ENCODE data around the gene HOXB5.

Gene HOXB5

GRCh38 chr17:48589060-48589830, 4.3 kb downstream of the HOXB5 start:
- no peak for DNase-seq

- no peak for DNase-seq
Measured at GRCh38 chr17:48588528-48588927, 5.1 kb downstream of the HOXB5 start.

GRCh38 chr17:48588074-48588415, 5.5 kb downstream of the HOXB5 start:
- no peak for DNase-seq

DNA sequence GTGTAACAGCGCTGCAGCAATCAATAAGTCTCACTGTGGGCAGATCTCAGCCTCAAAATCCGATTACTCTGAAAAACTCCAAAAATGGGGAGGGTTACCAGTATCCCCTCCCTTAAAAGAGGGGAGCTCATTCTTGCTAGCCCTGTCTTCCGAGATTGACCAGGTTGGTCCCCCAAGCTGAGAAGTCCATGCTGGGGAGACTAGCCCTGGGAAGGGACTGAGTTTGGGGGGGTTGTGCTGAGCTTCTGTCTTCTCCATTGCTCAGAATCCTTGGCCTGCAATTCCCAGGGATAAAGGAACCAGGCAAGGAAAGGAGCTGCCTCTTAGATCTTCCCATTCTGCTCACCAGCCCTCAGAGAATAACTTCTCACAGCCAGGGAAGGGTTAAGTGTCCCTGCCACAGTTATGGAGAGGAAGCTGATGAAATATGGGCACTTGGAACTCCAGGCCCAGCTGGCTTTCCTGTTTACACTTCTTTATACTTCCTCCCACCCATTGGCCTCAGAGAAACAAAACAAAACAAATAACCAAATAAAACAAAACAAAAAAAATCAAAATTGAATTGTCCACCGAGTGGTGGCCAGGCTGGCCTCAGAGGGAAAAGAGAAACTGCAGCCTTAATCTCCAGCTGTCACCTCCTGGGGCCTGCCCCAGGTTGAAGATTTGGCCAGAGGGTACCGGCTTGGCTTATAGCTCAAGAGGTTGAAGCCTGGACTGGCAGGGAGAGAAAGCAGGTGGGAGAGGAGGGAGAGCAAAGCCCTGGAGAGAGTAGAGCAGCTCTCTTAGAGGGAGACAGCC, 6.1 kb downstream of the HOXB5 start:
- no peak for DNase-seq

DNA sequence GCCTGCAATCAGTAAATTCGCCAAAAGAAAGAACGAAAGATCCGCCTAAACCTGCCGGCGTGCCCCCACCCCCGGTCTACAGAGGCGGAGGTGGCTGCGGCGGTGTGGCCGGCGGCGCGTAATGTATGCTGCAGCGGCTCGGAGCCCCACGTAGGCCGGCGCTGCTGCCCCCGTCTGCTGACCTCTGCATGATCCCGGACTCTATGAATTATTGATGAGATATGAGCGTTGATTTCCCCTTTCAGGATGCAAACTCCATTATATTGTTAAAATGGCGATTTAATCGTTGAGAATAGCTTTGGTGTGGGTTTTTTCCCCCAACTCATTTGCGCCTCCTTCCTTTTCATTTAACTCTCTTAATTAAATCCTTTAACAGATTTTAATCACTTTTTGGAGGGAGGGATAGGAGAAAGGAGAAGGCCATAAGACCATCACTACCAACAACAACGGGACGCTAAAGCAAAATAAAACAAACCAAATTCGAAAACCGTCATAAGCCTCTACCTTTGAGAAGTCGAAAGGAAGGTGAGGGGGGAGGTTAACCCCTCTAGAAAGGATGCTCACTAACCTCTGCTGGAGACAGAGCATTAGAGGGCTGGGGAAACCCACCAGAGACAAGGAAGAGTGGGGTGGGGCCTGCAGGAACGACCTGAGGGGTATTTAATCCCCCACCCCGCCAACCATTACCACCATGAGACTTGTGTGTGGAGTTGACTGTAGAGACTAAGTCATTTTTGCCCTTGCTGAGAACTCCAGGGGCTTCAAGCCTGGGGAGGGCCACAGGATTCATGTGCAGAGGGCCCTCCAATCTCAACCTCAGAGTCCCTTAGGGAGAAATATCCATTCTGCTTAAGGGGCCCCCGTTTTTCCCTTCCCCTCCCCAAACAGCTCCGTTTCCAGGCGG, 7.0 kb downstream of the HOXB5 start:
- no peak for DNase-seq

DNA sequence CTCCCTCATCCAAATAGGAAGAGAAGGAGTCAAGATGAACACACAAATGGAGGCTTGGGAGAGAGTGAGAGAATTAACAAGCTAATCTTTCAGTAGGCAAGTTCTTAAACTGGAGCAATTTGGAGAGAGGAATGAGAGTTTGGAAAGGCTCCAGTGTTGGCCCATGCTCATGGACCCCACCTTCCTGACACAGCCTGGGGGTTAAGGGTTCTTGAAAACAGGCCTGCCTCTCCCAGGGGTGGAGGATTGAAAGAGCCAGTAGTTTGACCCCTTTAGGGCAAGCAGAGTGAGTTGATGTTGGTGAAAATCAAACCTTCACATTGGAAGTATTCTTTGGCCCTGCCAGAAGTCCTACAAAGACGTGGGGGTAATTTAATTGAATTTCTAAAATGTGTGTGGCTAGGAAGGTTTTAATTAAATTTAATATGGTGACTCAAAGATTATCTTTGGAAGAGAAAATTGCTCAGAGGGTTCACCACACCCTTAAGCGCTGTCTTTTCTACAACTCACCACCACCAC, 9.3 kb downstream of the HOXB5 start:
- DNase-seq: no peak

DNA sequence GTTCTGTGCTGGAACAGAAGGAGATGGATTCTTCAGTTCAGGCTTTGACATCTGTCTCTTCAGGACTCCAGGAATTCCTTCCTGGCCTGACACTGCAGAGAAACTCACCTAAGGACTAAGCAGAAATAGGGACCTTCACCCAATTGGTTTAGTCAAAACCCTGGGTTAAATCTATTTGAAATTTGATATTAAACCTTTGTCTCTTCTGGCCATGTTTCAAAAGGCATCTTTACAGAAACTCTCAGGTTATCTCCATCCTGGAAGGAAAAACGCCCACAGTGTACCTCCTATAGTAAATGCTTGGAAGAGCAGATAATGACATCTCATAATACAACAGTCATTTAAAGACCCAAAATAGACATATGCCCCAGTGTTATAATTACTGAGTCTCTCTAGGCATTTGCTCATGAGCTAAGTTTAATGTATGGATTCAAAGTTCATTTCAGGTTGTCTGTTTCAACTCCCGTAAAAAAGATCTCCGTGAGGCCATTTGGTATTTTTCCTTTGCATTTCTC, 9.8 kb downstream of the HOXB5 start:
- no peak for DNase-seq

- DNase-seq: no peak
Measured at GRCh38 chr17:48582750-48583069, 10.9 kb downstream of the HOXB5 start.

GRCh38 chr17:48579760-48580554, 13.6 kb downstream of the HOXB5 start:
- no peak for DNase-seq

DNA sequence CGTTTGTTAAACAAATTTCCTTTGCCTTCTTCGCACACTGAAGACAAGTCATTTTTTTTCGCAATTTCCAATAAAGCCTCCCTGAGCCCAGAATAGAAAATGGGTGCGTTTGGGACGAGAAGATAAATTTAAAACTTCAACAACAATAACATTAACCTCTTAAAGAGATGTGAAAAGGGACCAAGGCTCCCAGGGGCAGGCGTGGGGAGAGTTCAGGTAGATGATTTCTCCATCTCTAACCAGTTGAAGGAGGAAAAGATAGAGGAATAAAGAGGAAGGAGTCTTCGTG, 14.2 kb downstream of the HOXB5 start:
- DNase-seq: no peak

DNA sequence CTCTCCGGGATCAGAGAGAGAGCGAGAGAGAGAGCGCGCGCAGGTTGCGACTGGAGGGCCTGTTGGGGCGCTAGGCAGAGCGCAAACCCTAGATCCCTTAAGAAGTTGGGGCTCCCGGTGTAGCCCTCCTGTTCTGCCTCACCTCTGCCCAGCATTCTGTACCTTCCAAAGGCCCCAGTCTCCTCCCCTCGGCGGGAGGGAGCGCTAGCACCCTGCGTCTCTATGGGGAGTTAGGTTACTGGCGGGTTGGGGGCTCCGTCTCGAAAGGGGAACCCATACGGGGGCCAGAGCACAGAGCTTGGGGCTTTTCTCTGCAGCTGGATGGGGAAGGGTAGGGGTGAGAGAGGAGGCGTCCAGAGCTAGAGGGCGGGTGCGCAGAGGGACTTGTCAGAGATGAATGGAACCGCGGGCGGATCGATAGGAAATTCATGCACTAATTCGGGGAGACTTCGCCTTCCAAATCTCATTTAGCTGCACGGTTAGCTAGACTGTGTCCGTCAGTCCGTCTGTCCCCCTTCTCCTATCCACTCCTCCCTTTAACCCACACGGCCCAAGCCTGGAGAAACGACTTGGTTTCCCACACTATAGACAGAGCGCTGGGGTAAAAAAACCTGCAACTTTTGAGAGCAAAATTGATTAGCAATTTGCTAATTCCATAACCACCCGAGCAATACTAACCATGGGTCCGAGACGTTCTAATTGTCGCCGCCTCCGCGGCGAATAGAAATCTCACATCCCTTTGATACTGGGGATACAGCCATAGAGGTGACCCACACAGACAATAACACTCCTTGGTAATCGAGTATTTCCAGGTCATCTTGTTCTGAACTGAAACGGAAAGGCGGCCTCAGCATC, 14.7 kb downstream of the HOXB5 start:
- no peak for DNase-seq

DNA sequence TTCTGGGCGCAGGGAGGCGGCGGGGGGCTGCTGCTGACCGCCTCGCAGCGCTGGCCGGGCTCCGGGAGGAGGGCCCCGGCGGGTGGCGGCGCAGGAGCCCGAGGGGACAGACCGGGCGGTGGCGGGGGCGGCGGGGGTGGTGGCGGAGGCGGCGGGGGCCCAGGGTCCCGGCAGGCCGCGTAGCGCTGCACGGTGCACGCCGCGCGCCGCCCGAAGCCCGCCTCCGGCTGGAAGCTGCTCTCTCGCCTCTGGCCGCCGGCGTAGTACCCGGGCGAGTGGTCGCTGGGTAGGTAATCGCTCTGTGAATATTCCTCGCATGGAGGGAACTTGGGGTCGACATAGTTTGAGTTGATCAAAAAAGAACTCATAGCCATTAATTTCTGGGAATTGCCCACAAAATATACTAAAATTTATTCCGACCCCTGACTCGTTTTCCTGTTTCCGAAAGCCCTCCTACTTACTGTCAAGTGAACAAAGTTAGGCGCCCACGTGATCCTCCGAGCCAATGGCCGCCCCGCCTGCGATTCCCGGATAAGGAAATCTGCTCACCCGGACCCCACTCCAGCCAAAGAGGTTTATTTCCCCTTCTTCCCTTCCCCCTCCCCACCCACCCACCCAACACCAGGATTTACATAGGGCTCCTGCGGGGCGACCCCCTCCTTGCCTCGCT, 15.5 kb downstream of the HOXB5 start, which contains the start of gene HOXB4:
TSS of gene HOXB4 (minus strand) at position 405 of the 670 bp plus-strand sequence. CDS start at position 374, 31 bp downstream.
- DNase-seq: peak; percentile 37 to 41

GRCh38 chr17:48577330-48577945, 16.1 kb downstream of the HOXB5 start:
- no peak for DNase-seq

DNA sequence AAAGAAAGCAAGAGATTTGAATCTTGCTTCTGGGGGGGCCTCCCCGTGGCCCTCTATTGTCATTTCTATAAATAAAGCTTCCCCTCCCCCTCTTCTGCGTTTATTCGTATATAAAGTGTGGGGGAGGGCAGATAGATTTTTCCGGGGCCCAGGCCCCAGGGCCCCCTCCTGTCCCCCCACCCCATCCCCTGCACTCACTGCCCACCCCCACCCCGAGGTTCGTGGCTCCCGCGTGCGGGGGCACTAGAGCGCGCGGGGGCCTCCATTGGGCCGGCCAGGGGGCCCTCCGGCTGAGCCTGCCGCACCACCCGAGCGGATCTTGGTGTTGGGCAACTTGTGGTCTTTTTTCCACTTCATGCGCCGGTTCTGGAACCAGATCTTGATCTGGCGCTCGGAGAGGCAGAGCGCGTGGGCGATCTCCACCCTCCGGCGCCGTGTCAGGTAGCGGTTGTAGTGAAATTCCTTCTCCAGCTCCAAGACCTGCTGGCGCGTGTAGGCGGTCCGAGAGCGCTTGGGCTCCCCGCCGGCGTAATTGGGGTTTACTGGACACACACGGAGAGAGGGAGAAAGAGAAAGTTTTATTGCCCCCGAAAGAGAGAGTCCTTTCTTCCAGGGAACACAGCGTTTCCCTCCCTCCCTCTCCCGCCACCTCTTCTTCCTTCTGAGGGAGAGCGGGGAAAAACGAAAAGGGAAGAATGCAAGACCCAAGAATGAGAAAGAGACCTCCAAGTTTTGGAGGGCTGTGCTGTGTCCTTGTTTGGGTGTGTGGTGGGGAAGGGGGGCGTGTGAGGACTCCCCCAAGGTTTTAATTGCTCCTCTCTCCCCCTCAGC, 16.9 kb downstream of the HOXB5 start:
- no peak for DNase-seq

- DNase-seq: no peak
Measured at GRCh38 chr17:48575673-48576478, 17.7 kb downstream of the HOXB5 start.

DNA sequence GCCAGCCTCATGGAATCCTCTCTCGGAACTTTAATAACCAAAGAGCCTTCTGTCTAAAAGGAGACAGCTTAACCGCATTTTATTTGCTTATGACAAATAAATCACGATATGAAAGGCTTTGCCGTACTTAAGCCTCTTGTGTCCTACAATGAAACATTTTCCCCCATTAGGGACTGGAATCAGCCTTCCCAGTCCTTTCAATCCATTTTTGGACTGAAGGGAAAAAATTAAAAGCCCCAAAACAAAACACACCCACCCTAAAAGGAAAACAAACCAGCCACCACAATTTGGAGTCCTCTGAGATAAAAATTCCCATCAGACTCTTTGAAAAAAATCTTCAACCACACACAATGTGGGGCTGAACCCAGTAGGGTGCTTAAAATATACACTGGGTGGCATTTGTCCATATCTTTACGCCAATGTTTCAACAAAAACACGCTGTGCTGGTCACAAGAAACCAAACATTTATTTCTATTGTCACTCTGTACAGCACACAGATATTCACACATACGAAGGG, 18.5 kb downstream of the HOXB5 start:
- DNase-seq: no peak

- DNase-seq: no peak
Measured at GRCh38 chr17:48574505-48575065, 19.0 kb downstream of the HOXB5 start.
